SK-N-MC (cell line): ENCODE measurements around the gene ARHGEF16.

Experiments used
- DNase-seq: peaks from one replicate; pipeline ENCODE4 v3.0.0-alpha.2; 2011; ENCODE audit warnings: low read depth, low spot score
- H3K27ac ChIP-seq: fragments of 200-600 bp; sonication (generic); 2 replicates; pipeline ENCODE4 v1.5.1; 2016; ENCODE audit warnings: mixed run types
- H3K36me3 ChIP-seq: fragments of 200-600 bp; sonication (generic); 2 replicates; pipeline ENCODE4 v1.6.1; 2017; ENCODE audit warnings: antibody characterized with exemption, low read length, mixed read lengths; ENCODE audit not compliant: insufficient read depth
- H3K4me3 ChIP-seq: fragments of 200-600 bp; sonication (generic); 2 replicates; pipeline ENCODE4 v1.5.1; 2016
- H3K9ac ChIP-seq: fragments of 200-600 bp; sonication (generic); 2 replicates; pipeline ENCODE4 v1.8.0; 2017; ENCODE audit warnings: mixed run types, mixed read lengths; ENCODE audit not compliant: insufficient read length
- H3K9me3 ChIP-seq: fragments of 200-600 bp; sonication (generic); 2 replicates; pipeline ENCODE4 v1.6.1; 2017; ENCODE audit warnings: low read depth, mild to moderate bottlenecking, antibody characterized with exemption, low read length, moderate library complexity, mixed read lengths
- EZH2 ChIP-seq: fragments of 200-600 bp; sonication (generic); IDR thresholded peaks from one replicate; pipeline ENCODE4 v1.6.1; 2017; ENCODE audit warnings: antibody characterized with exemption
- FOXP2 ChIP-seq: optimal IDR thresholded peaks from 2 replicates; pipeline ENCODE3; 2011; ENCODE audit warnings: mild to moderate bottlenecking, moderate library complexity; ENCODE audit not compliant: insufficient read depth; ENCODE audit errors: extremely low read length, control extremely low read depth
- POLR2AphosphoS5 ChIP-seq: IDR thresholded peaks from 2 replicates; pipeline ENCODE4 v1.6.1; 2012; ENCODE audit warnings: mild to moderate bottlenecking, low read depth, low read length, borderline replicate concordance

Gene ARHGEF16

DNA sequence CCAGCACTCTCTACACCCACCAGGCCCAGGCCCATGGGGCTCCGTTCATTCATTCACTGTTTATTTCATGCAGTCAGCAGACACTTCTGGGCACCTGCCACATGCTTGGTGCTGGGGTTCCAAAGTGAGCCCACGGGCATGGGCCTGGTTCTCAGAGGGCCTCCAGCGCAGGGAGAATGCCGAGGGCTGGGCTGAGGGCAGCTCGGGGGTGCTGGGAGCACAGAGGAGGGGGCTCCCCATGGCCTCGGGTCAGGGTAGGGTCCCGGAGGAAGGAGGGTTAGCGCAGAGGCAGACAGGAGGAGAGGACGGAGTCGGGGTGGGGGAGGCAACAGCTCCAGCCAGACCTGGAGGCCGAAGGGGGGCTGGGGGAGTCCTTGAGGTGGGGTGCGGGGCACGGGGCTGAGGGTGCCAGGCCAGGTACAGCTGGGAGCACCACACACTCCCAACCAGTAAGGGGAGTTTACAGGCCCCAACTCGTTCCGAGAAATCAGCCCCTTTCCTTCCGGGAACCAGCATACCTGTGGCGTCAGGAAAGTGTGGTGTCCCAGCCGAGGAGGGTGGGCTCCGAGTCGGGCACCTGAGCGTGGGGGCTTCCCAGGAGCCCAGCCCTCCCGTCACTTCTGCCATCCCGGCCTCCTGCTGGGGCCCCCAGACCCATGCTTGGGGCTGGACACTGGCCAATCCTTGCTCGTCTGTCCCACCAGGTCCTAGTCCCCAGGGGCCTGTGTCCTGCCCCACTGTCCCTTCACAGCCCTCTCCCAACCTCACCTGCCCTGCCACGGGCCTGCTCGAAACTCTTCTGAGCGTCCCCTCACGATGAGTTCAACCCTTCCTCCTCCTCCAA is 10.8 kb downstream of the ARHGEF16 start:
- H3K4me3 ChIP-seq, result no peak overlapping the region
- no peaks in the 10 kb centered on the region for H3K36me3 ChIP-seq
- H3K27ac ChIP-seq, result no peak overlapping the region
- TF ChIP-seq POLR2AphosphoS5 (no peak), FOXP2 (no peak), EZH2 (no peak)
- no peak for DNase-seq
- no peak overlapping the region for H3K9ac ChIP-seq
- H3K9me3 ChIP-seq, result no peaks in the 10 kb centered on the region

DNA sequence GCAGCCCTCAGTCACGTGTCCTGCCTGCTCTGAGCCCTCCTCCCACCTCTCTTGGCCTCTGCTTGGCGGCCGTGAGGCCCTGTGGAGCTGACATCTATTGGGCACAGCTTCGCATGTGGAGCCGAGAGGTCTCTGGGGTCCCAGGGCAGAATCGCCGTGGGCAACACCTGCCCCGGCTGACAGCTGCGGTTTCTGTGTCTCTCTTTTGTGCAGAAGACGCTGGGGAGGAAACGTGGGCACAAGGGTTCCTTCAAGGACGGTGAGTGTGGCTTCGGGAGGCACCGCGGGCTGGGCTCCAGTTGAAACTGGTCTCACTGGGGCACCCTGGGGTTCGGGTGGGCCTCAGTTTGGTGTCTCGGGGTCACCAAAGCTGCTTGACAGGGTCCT is 11.5 kb downstream of the ARHGEF16 start:
- H3K4me3 ChIP-seq, result no peak overlapping the region
- TF ChIP-seq EZH2 (no peak), POLR2AphosphoS5 (no peak)
- H3K9me3 ChIP-seq, result no peaks in the 10 kb centered on the region
- DNase-seq, result no peak
- no peaks in the 10 kb centered on the region for H3K36me3 ChIP-seq
- H3K27ac ChIP-seq, result no peak overlapping the region
- no peak overlapping the region for H3K9ac ChIP-seq

DNA sequence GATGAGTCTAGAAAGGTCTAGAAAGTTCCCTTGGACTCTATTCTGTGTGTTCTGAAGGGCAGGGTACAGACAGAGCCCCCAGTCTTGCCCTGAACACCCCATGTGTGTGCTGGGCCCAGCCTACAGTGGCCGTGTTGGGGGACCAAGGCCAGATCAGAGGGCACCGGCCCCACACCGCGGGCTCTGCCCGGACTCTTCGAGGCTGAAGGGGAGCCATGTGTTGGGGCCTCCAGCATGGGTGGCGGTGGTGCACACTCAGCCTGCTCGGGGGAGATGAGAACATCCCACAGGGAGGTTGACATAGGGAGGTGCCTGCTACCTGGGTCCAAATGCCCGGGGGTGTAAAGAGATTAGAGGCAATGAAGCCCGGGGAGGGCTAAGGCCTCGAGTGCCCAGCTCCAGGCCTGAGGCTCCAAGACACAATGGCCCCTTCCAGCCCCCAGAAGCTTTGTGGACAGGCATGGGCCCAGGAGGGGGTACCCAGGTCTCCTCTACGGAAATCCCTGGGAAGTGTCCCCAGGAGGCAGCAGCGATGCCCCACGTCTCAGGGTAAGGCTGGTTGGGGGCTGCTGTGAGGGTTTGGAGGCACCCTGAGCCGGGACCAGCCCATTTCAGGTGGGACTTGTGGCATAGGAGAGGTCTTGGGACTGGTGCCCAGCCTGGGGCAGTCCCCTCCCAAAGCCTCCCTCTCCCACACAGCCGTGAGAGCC is 12.1 kb downstream of the ARHGEF16 start:
- DNase-seq, result no peak
- Histone ChIP-seq H3K36me3 (no peaks in the 10 kb centered on the region), H3K27ac (no peak overlapping the region), H3K9ac (no peak overlapping the region), H3K9me3 (no peaks in the 10 kb centered on the region), H3K4me3 (no peak overlapping the region)
- no peak for TF ChIP-seq POLR2AphosphoS5
- TF ChIP-seq FOXP2, result no peak
- no peak for TF ChIP-seq EZH2

DNA sequence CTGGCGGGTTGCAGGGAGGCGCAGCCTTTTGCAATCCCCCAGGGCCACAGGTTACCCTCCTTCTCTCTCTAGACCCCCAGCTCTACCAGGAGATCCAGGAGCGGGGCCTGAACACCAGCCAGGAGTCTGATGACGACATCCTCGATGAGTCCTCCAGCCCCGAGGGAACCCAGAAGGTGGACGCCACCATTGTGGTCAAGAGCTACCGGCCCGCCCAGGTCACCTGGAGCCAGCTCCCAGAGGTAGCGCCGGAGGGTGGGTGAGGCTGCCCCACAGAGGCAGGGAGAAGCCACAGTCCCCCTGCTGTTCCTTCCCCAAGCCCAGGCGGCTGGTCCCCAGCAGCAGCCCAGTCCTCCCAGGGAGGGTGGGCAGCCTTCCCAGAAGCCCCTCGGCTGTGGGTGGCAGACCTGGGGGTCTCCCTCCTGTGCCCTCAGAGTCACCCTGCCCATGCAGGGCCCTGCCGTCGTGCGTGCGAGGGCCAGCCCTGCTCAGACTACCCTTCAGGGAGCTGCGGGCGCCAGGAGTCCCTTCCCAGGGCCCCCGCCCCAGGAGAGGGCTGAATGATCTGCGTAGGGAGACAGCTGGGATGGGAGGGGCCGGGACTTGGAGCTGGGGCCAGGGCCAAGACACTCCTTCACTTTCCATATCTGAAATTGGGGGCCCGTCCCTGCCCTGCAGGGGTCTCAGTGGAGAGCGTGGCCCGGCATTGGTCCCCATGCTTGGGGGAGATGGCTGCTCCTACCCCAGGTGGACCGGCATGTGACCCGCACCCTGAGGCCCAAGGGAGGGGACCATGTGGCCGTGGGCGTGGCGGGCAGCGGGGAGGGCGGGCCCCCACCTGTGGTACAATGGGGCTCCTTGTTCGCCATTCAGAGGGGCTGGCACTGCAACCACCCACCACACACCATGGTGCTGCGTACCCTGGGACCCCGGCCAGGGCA is 12.9 kb downstream of the ARHGEF16 start:
- Histone ChIP-seq H3K4me3 (no peak overlapping the region), H3K27ac (no peak overlapping the region), H3K9ac (no peak overlapping the region), H3K36me3 (no peaks in the 10 kb centered on the region), H3K9me3 (no peaks in the 10 kb centered on the region)
- no peak for DNase-seq
- TF ChIP-seq EZH2 (no peak), FOXP2 (no peak), POLR2AphosphoS5 (no peak)

DNA sequence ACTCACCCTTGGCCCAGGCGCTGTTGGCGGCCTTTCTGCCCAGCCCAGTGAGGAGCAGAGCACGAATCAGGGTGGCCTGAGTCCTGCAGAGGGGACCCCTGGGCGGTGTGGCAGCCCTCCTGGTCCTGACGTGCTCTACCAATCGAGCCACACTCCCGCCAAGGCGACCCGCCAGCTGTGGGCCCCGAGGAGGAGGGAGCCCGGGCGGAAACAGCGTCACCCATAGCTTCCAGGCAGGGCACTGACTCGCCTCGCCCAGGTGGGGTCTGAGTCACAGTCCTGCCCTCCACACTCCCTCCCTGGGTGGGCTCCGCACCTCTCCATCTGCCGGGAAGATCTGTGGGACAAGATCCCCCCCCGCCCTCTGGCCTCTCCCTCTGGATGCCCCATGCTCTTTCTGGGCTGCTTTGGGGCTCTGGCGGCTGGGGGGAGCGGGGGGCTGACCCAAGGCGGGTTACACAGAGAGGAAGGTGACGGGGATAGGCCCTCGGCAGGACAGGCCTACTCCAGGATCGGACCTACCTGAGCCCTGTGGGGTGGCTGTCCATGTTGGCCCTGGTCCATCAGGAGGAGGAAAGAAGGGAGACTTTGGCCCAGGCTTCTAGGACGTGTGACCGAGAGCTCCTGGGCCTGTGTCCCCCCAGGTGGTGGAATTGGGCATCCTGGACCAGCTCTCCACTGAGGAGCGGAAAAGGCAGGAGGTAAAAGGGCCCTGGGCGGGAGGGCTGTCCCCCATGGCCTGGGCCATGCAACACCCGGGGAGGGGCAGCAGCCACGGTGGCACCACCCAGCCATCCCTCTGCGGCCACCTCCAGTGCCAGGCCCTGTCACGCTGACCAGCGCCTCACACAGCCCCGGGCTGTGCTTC is 14.0 kb downstream of the ARHGEF16 start:
- Histone ChIP-seq H3K4me3 (no peak overlapping the region), H3K36me3 (no peaks in the 10 kb centered on the region), H3K9ac (no peak overlapping the region), H3K27ac (no peak overlapping the region), H3K9me3 (no peaks in the 10 kb centered on the region)
- no peak for TF ChIP-seq POLR2AphosphoS5
- no peak for TF ChIP-seq EZH2
- TF ChIP-seq FOXP2, result no peak
- no peak for DNase-seq

DNA sequence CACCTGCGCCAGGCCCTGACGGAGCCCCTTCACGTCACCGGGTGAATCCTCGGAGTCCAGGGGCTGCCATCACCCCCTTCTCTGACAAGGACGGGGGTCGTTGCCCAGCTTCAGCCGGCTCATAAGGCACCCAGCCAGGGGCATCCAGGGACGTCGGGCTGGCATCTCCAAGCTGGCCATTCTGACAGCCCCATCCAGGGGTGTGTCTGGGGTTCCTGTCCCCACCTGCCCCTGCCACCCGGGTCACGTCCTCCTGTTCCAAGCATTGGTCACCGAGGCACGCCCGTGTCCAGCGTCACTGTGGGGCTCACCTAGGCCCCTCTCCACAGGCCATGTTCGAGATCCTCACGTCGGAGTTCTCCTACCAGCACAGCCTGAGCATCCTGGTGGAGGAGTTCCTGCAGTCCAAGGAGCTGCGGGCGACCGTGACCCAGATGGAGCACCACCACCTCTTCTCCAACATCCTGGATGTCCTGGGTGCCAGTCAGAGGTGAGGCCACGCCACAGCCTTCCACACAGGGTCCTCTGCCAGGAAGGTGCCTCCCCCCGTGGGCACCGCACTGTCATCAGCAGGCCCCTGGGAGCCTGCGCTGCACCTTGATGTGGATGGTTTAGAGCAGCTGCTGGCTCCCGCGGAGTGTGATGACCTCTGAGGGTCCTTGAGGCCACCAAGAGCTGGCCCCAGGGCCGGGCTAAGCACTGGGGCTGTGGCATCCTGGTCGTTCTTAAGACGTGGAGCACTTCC is 14.8 kb downstream of the ARHGEF16 start:
- Histone ChIP-seq H3K36me3 (no peaks in the 10 kb centered on the region), H3K27ac (no peak overlapping the region), H3K9me3 (no peaks in the 10 kb centered on the region), H3K4me3 (no peak overlapping the region), H3K9ac (no peak overlapping the region)
- DNase-seq, result no peak
- TF ChIP-seq POLR2AphosphoS5 (no peak), FOXP2 (no peak), EZH2 (no peak)
